HG03354 (cell line): ENCODE measurements around the gene MZB1.
"Not testable (repeated sequence)": the region's sequence is repeated elsewhere in the genome, so short reads cannot be mapped to it uniquely, and the experiment has no call there.

ENCODE experiments used
- ATAC-seq: cut with Tn5 transposase; IDR thresholded peaks from one replicate; pipeline ENCODE4 v1.9.1; 2021; ENCODE audit warnings: mild to moderate bottlenecking; ENCODE audit not compliant: unreplicated experiment, poor library complexity, severe bottlenecking

MZB1 gene

DNA sequence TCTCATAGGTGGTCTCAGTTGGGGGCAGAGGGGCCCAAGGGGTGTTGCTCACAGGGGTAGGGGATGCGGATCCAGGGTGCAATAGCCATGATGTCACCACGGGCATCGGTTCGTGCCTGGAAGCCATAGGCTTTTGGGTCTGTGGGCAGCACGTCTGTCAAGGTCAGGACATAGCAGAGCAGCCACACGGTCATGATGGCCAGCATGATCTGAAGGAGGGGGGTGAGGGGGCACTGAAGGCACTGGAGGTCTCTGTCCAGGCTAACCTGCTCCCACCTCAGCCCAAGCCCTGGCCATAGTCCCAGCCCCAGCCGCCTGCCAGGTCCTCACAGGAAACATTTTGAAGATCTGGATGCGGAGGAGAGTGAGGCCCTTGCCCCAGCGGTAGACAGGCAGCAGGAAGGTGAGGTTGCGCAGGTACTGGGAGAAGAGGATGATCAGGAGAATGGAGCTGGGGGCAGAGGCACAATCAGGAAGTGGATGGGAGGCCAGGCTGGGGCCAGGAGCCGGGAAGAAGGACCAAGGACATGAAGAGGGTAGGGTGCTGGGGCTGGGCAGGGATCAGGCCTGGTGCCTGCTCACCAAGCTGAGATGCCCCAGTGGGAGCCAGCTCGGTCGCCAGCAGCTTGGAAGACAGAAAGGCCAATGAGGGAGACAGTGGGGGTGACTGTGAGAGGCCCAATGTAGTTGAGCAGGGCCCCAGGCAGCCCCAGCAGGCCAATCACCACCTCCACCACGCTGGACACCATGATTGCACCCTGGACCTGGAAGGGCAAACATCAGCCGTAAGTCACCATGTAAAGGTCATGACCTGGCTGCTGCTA is 9.9 kb downstream of the MZB1 start:
- ATAC-seq = no peak

DNA sequence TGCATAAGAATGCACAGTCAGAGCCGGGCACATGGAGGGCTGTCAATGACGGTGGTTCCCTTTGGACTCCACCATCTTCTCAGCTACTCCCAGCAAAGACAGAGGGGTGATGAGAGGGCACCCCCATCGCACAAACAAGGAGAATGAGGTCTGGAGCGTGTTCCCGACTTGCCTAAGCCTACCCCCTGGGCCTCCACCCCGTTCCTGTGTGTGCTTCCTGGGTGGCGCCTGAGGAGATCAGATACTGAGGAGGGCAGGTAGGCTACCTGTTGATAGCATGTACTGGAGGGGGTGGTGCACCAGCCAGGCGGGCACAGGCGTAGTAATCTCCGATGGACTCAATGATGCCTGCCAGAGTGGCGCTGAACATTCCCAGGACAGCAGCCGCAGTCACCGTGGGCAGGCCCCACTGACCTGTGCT is 10.8 kb downstream of the MZB1 start:
- no peak for ATAC-seq

DNA sequence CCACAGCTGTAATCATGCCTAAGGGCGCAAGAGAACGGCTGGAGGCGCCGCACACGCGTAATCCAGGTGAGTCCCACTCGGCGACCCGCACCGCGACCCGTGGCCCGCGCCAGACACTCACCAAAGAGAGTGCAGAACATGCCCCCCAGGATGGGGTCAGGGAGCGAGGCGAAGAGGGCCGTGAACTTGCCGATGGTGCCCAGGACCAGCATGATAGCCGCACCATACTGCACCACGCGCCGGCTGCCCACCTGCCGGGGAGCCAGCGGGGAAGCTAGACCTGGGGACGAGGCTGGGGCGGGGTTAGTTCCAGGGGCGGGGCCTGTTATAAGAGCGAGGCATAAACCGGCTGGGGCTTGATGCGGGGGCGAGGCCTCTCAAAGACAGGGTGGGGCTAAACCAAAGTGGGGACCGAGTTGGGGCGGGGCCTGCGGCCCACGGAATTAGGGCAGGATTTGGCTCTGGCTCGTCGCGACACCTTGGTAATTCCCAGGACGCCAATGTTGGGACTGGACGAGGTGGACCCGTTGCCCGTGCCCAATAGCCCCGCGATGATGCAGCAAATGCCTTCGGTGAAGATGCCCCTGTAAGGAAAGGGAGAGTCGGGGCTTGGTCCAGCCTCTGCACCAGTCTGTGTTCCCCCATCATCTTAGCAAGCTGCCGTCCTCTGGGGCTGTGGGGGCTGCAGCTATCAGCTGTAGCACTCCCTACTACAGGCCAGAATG is 11.4 kb downstream of the MZB1 start:
- no peak for ATAC-seq

DNA sequence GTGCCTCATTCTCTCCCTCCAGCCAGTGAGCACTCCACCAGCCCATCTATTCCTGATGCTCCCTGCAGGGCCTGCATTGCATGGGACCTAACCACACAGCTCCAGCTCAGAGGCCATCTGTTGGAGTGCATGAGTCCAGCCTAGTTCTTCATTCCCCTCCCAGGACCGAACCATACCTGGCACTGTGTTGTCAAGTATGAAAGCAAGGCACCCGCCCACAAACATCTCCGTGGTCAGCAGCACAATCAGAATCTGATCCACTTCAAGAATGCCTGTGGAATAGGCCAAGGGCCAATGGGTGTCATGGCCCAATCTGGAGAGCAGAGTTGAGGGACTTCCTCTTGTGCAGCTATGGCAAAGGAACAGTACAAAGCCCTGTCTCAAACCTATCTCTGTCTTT is 12.5 kb downstream of the MZB1 start:
- no peak for ATAC-seq

DNA sequence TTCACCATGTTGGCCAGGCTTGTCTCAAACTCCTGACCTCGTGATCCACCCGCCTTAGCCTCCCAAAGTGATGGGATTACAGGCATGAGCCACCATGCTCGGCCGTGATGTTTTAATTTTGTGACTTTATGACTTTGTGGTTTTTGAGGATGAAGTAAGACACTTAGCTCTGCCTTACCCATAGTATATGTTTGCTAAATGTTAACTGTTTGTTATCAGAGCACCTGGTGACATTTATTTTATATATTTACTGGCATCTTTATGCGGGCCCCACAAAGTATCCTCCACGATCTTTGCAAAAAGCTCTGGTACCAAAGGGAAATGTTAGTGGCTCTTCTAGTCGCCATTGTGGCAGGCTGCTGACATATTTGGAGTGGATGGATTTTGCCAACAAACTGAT is 13.3 kb downstream of the MZB1 start:
- no peak for ATAC-seq

DNA sequence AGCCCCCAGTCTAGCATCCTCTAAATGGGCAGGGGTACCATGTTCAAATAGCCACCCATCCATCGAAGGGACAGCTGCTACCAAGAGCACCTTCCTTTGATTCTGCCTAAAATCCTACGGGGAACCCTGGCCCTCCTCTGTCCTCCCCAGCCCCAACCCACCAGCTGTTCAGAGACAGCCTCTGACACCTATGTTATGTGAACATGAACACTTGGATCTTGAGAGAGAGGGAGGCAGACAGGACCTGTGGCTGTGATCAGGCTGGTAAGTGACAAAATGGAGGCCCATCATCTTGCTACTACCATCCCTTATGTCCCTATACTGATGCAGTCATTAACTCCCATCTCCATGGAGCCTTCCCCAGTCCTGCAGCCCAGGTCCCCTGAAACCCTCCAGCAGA is 14.8 kb downstream of the MZB1 start:
- no peak for ATAC-seq

DNA sequence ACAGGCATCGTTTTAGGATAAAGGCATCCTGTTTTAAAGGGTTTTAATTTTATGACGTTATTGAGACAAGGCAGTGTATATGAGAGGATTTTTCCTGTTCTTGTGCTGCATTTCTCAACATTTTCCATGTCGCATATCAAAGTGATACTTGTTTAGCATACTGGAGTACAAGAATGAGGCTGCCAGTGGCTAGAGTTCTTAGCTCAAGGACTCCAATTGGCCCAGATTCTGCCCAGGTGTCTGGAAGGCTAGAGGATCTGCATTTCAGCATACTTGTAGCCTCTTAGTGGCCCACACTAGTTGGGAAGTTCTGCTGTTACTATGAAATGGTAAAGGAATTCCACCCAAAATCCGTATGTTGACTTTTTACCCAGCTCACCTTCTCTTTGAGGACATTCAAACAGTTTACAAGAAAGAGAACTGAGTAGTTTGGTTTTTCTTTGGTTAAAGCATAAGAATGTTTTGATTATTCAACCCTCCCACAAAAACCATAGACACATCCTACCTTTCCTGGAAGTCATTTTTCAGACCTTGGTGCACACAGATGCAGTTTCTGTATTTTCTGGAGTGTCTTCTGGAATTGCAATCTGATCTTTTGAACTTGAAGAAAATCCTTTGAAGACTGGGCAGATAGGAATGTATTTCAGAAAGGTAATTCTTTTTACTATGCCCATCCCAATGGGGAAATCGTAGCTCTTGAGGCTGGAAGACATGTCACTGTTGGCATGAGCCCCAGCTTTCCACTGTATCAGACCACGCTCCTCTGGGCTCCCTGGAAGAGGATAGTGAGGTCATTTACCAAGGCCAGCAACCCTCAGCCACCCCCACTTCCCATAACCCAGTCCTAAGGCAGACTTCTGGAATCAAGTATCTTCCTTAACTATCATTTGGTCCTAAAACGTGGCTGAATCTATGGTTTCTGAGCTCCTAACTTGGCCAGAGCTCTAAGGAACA is 18.0 kb downstream of the MZB1 start:
- ATAC-seq = no peak

DNA sequence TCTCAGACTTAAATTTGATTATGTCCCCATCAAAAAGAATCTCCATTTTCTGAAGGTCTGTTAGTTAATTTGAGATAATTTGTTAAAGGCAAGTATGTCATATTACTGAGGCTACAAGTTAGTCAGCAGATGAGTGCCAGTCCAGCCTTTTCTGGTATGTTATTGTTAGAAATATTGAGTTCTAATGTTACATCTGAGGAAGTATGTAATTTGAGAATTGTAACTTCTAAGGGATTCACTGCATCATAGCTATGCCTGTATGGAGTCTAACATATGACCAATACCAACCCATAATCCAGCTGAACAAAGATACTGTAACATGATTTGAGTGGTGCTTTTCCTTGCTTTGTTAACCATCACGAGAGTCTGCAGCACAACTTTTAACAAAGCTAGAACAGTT is 20.5 kb downstream of the MZB1 start:
- ATAC-seq = no peak

DNA sequence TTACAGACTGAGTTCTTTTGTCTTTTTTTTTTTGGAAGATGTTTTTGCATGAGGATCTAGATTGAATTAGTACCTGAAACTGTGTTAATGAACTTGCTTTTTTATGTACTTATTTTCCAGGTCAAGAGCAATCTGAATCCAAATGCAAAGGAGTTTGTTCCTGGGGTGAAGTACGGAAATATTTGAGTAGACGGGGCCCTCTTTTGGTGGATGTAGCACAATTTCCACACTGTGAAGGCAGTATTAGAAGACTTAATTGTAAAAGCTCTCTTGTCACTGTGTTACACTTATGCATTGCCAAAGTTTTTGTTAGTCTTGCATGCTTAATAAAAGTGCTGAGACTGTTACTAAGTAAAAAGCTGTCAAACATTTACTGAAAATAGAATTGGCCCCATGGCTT is 21.1 kb downstream of the MZB1 start:
- no peak for ATAC-seq

DNA sequence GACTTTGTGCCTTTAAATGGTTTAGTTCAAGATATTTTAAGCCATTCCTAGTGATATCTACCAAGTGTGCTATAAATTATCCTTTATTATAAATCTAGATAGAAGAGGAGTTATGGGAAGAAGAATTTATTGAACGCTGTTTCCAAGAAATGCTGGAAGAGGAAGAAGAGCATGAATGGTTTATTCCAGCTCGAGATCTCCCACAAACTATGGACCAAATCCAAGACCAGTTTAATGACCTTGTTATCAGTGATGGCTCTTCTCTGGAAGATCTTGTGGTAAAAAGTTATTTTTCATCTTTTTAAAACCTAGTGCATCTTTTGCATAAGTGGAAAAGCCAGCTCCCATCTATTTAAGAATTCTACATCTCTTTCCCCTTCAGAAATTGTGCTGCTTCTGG is 25.2 kb downstream of the MZB1 start:
- ATAC-seq = no peak

DNA sequence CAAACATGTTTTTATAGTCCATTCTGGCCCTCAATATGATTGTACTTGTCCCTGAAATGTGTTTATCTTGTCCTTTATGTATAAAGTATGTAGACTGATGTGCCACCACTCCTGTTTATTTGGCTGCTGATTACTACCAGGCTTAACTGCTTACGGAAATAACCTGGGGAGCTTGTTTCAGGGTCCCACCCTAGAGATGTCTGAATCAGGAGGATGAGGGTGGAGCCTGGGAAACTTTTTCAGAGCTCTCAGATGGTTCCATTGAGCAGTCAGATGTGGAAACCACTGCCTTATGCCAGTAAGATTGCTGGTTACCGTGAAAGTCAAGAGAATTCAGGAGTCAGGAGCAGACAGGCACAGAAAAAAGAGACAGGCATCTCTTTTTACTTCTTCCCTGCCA is 25.8 kb downstream of the MZB1 start:
- no peak for ATAC-seq

DNA sequence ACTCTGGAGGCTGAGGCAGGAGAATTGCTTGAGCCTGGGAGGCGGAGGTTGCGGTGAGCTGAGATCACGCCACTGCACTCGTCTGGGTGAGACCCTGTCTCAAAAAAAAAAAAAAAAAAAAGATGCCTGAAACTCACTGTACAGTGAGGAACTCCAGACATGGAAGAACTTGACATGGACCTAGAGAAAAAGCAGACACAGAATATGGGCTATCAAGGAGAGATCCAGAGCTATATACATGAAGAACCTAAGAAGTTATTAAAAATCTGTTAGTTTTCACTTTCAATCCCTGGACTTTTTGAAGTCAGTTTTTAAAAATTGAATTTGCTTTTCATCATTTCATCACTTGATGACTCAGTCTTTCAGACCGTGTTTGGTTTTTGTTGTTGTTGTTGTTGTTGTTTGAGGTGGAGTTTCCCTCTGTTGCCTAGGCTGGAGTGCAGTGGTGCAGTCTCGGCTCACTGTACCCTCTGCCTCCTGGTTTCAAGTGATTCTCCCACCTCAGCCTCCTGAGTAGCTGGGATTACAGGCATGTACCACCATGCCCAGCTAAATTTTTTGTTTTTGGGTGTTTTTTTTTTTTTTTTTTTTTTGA is 27.8 kb downstream of the MZB1 start:
- no peak for ATAC-seq

DNA sequence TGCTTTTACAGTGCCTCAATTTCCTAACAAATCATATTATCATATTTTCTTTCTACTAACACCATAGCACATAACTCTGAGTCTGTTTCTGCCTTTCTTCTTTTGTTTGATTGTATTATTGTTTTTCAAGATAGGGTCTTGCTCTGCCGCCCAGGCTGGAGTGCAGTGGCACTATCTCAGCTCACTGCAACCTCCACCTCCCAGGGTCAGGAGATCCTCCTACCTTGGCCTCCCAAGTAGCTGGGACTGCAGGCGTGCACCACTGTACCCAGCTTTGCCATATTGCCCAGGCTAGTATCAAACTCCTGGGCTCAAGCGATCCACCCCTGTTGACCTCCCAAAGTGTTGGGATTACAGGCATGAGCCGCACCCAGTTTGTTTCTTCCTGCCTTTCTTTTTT is 29.3 kb downstream of the MZB1 start:
- no peak for ATAC-seq

DNA sequence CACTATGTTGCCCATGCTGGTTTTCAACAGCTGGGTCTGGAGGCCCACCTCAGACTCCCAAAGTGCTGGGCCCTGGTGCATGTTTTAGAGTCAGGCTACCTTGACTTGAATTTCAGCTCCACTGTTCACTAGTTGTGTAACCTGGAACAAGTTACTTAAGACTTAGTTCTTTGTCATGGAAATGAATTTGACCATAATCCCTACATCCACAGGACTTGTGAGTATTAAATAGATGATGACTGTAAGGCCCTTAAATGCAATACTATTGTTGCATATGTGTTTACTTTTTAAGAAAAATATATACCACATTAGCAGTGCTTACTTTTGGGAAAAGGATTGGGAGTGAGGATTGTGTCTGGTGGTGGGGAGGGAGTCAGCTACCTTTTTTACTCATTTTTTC is 31.6 kb downstream of the MZB1 start:
- no peak for ATAC-seq

DNA sequence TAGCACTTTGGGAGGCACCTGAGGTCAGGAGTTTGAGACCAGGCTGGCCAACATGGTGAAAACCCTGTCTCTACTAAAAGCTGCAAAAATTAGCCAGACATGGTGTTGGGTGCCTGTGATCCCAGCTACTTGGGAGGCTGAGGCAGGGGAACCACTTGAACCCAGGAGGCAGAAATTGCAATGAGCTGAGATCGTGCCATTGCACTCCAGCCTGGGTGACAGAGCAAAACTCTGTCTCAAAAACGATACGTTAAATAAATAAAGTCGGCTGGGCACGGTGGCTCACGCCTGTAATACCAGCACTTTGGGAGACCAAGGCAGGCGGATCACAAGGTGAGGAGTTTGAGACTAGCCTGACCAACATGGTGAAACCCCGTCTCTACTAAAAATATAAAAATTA is 33.8 kb downstream of the MZB1 start:
- ATAC-seq = not testable (repeated sequence)

DNA sequence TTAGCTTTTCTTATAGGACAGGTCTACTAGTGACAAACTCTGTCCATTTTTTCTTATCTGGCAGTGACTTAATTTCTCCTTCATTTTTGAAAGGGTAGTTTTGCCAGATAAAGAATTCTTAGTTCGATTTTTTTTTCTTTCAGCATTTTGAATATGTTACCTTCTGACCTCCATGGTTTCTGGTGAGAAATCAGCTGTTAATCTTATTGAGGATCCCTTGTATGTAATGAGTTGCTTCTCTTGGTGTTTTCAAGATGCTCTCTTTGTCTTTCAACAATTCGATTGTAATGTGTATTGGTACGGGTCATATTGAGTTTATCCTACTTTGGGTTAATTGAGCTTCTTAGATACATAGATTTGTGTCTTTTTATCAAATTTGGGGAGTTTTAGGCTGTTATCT is 35.5 kb downstream of the MZB1 start:
- no peak for ATAC-seq

DNA sequence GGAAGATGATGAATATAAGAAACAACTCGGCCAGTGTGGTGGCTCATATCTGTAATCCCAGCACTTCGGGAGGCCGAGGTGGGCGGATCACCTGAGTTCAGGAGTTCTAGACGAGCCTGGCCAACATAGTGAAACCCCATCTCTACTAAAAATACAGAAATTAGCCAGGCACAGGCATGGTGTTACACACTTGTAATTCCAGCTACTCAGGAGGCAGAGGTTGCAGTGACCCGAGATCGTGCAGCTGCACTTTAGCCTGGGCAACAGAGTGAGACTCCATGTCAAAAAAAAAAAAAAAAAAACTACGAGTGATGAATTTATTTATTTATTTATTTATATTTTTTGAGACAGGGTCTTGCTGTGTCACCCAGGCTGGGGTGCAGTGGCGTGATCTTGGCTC is 41.9 kb downstream of the MZB1 start:
- not testable (repeated sequence) for ATAC-seq

DNA sequence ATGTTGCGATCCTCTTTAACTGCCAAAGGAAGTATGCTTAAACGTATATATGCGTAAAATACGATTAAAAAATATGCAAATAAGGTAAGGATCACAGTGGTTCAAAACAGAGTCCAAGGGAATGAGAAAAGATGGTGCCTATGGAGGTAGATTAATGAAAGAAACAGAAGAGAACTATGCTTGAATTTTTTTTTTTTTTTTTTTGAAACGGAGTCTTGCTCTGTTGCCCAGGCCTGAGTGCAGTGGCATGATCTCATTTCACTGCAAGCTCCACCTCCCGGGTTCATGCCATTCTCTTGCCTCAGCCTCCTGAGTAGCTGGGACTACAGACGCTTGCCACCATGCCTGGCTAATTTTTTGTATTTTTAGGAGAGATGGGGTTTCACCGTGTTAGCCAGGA is 44.3 kb downstream of the MZB1 start:
- ATAC-seq = not testable (repeated sequence)

DNA sequence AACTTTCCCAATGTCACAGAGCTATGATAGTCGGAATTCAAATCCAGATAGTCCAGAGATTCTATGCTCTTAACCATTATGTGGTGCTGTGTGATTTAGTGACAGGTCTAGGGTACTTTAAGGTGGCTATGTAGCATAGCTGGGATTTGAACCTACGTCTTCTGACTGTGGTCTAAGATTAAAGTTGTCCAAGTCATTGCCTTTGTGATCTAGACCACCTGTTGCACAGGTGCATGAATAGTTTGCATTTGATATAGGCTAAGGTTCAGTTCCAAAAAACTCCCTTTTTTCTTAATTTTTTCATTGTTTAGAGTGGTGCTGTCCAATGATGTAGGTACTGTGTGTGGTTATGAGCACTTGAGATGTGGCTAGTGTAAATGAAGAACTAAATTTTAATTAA is 45.5 kb downstream of the MZB1 start:
- ATAC-seq = no peak

DNA sequence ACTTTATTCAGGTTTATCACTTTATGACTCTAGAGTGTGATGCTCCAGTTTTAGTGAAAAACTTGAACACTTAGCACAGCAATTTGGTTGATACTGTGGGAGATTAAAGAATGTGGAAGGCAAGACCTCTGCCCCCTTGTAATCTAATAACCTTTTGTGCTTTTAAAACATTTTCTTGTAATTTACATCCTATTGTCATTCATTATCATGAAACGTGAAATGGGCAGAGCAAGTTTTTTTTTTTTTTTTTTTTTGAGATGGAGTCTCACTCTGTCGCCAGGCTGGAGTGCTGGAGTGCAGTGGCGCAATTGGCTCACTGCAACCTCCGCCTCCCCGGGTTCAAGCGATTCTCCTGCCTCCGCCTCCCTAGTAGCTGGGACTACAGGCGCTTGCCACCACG is 46.2 kb downstream of the MZB1 start:
- no peak for ATAC-seq
